Loucy (cell line): ENCODE data around the gene RAD51B.

Source experiments
- H2AFZ ChIP-seq: fragments of 200-600 bp; sonication (generic); 2 replicates; pipeline ENCODE4 v1.6.0; 2016; ENCODE audit warnings: antibody characterized with exemption, mild to moderate bottlenecking, low read length, moderate library complexity
- H3F3A ChIP-seq: fragments of 200-600 bp; 2 replicates; pipeline ENCODE4 v1.6.0; 2016; ENCODE audit warnings: antibody characterized with exemption, low read depth, mild to moderate bottlenecking
- H3K27me3 ChIP-seq: fragments of 200-600 bp; sonication (generic); 2 replicates; pipeline ENCODE4 v1.6.1; 2014; ENCODE audit warnings: low read length, mild to moderate bottlenecking; ENCODE audit not compliant: insufficient read depth, poor library complexity, severe bottlenecking
- H3K36me3 ChIP-seq: fragments of 200-600 bp; sonication (generic); 2 replicates; pipeline ENCODE4 v1.6.1; 2016; ENCODE audit warnings: low read length; ENCODE audit not compliant: insufficient read depth
- H3K4me1 ChIP-seq: fragments of 200-600 bp; sonication (generic); 2 replicates; pipeline ENCODE4 v1.5.1; 2014; ENCODE audit warnings: low read length, mild to moderate bottlenecking; ENCODE audit not compliant: insufficient read depth, poor library complexity, severe bottlenecking
- H3K4me2 ChIP-seq: fragments of 200-600 bp; sonication (generic); 2 replicates; pipeline ENCODE4 v1.6.0; 2014; ENCODE audit warnings: antibody characterized with exemption, low read length, low read depth, mild to moderate bottlenecking; ENCODE audit not compliant: poor library complexity, severe bottlenecking
- H3K4me3 ChIP-seq: fragments of 200-600 bp; sonication (generic); 2 replicates; pipeline ENCODE4 v1.5.1; 2014; ENCODE audit warnings: low read length, mild to moderate bottlenecking, mixed read lengths; ENCODE audit not compliant: poor library complexity, severe bottlenecking
- H3K79me2 ChIP-seq: fragments of 200-600 bp; sonication (generic); 2 replicates; pipeline ENCODE4 v1.6.1; 2014; ENCODE audit warnings: low read length; ENCODE audit not compliant: insufficient read depth
- H3K9ac ChIP-seq: fragments of 200-600 bp; sonication (generic); 2 replicates; pipeline ENCODE4 v1.6.0; 2014; ENCODE audit warnings: mild to moderate bottlenecking, low read depth, low read length, moderate library complexity; ENCODE audit not compliant: poor library complexity, severe bottlenecking
- H3K9me2 ChIP-seq: fragments of 200-600 bp; sonication (generic); replicated peaks from 2 replicates; pipeline ENCODE4 v1.6.1; 2016; ENCODE audit warnings: low read depth, low read length, mixed read lengths
- H3K9me3 ChIP-seq: fragments of 200-600 bp; sonication (generic); 2 replicates; pipeline ENCODE4 v1.6.1; 2014; ENCODE audit warnings: mild to moderate bottlenecking, antibody characterized with exemption, low read length, low read depth; ENCODE audit not compliant: insufficient read depth
- H4K20me1 ChIP-seq: fragments of 200-600 bp; sonication (generic); 2 replicates; pipeline ENCODE4 v1.6.0; 2014; ENCODE audit warnings: antibody characterized with exemption, low read length, mild to moderate bottlenecking; ENCODE audit not compliant: insufficient read depth, poor library complexity, severe bottlenecking
- CTCF ChIP-seq: fragments of 200-600 bp; sonication (generic); conservative IDR thresholded peaks from 2 replicates; pipeline ENCODE4 v1.5.1; 2014; ENCODE audit warnings: mild to moderate bottlenecking, antibody characterized with exemption, low read length
- EZH2phosphoT487 ChIP-seq: fragments of 200-600 bp; IDR thresholded peaks from 2 replicates; pipeline ENCODE4 v1.6.1; 2018; ENCODE audit warnings: antibody characterized with exemption, mild to moderate bottlenecking, moderate library complexity, borderline replicate concordance

Gene RAD51B

GRCh38 chr14:67900231-67900630 lies 80.7 kb downstream of the RAD51B start:
- TF ChIP-seq EZH2phosphoT487 (no peak), CTCF (no peak)
- no peak overlapping the region for H2AFZ ChIP-seq
- H3K9me2 ChIP-seq: no peaks in the 10 kb centered on the region
- H3K27me3 ChIP-seq: no peaks in the 10 kb centered on the region
- H3K36me3 ChIP-seq: no peaks in the 10 kb centered on the region; the same call in 1 of the 2 replicates
- H4K20me1 ChIP-seq: no peaks in the 10 kb centered on the region
- no peaks in the 10 kb centered on the region for H3K4me1 ChIP-seq
- H3K4me2 ChIP-seq: no peak overlapping the region
- no peak overlapping the region for H3K9ac ChIP-seq
- H3F3A ChIP-seq: no peaks in the 10 kb centered on the region
- peaks cover 12% of the 10 kb centered on the region; the same call in 1 of the 2 replicates for H3K9me3 ChIP-seq
- H3K4me3 ChIP-seq: no peak overlapping the region
- H3K79me2 ChIP-seq: no peaks in the 10 kb centered on the region

GRCh38 chr14:67908052-67908754 lies 88.6 kb downstream of the RAD51B start:
- Histone ChIP-seq H3K9me3 (0 out of 2 replicates have a peak, but pooled peaks cover 3% of the 10 kb centered on the region), H3K79me2 (no peaks in the 10 kb centered on the region), H3K4me1 (peaks cover 3% of the 10 kb centered on the region), H3K27me3 (no peaks in the 10 kb centered on the region), H3F3A (no peaks in the 10 kb centered on the region), H4K20me1 (no peaks in the 10 kb centered on the region), H3K4me3 (no peak overlapping the region), H2AFZ (no peak overlapping the region), H3K36me3 (no peaks in the 10 kb centered on the region), H3K9ac (no peak overlapping the region), H3K4me2 (no peak overlapping the region), H3K9me2 (no peaks in the 10 kb centered on the region)
- TF ChIP-seq CTCF: no peak

- Histone ChIP-seq H3K27me3 (no peaks in the 10 kb centered on the region), H3K4me1 (peaks cover 3% of the 10 kb centered on the region), H3K36me3 (no peaks in the 10 kb centered on the region), H3K4me2 (no peak overlapping the region), H3K4me3 (no peak overlapping the region), H3K79me2 (no peaks in the 10 kb centered on the region), H4K20me1 (no peaks in the 10 kb centered on the region), H3F3A (no peaks in the 10 kb centered on the region), H3K9me2 (no peaks in the 10 kb centered on the region), H3K9ac (no peak overlapping the region), H3K9me3 (no peaks in the 10 kb centered on the region), H2AFZ (no peak overlapping the region)
- TF ChIP-seq CTCF (no peak), EZH2phosphoT487 (no peak)
These were observed 92.0 kb downstream of the RAD51B start for GRCh38 chr14:67911562-67911961.
